Kidney capillary endothelial cell (primary cell): Measurements from ENCODE around the gene NFKBIE.

Experiments used
- DNase-seq: peaks from one replicate; pipeline ENCODE4 v3.0.0-alpha.2; 2018; ENCODE audit warnings: low spot score

NFKBIE gene

GRCh38 chr6:44272999-44273566 lies 7.7 kb upstream of the NFKBIE start:
- DNase-seq: no peak

DNA sequence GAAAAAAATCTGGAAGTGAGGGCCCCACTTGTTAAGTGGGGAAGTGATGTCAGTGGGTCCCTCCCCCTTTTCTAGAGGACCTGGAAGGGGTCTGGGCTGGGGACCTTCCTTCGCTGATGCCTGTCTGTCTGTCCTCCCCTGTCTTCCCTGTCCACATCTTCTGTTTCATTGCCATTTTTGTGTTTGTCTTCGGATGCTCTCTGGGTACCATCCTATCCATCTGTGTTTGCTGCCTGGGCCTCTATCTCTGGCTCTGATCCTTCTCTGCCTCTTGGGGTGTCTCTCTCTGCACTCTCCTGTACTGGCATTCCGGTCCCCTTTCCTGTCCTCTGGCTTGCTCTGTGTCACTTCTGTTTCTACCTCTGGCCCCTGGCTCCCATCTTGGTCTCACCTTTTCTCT lies 7.2 kb upstream of the NFKBIE start:
- no peak for DNase-seq

DNA sequence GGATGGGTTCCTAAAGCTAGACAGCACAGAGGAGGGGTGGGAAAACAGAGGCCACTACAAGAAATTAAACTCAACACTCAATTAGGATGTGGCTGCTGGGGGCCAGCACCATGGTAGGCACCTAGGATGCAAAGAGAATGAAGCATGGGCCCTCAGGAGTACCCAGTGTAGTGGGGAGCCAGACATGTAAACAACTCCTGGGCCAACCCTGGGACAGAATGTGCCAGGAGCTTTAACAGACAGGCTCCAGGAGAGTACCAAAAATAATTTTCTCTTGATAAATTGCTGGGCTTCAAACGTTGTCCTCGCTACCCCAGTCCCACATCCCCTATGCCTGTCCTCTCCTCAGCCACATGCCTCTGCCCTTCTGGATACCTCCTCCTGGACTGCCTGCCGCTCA lies 6.6 kb upstream of the NFKBIE start:
- DNase-seq: no peak

DNA sequence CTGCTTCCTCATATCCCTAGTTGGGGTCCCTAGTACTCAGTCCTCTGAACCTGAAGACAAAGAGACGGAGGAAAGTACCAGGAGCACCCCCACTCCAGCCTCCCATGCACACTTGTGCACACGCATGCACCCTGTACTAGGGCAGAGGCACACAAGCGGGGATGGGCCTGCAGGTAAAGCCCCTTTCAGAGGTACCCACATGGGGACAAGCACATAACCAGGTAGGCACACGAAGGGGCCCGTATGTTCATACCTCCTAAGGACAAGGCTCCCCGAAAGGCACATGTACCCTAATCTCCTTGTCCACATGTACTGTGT lies 6.0 kb upstream of the NFKBIE start:
- no peak for DNase-seq

DNA sequence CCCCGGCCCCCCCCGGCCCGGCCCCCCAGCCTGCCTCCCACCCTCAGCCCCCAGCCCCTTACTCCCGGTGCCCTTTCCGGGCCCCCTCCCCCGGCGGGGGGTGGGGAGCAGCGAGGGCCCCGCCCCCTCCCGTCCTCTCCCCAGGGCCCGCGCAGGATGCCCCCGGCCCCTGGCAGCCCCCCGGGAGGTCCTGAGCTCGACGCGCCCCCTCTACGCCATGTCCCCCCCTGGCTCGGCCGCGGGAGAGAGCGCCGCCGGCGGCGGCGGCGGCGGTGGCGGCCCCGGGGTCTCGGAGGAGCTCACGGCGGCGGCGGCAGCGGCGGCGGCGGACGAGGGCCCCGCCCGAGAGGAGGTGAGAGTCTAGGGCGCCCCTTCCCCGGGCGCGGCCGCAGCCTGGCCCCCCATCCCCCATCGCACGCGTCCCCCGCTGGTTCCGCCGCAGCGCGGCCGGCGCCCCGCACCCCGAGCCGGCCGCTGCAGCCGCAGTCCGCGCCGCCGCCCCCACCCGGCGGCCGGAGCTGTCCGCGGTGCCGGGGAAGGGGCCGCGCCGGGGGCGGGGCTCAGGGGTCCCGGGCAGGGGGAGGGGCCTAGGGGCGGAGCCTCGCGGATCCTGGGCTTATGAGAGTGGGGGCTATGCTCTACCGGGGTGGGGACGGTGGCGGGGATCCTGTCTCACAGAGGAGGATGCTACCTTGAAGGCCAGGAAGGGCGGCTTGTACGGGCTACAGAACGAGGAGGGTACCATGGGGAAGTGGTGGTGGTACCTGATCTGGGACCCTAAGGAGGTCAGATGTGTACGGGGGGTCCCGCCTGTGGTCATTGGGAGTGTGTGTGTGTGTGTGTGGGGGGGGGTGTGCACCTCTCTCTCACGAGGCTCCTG lies 5.4 kb upstream of the NFKBIE start:
- DNase-seq: no peak

DNA sequence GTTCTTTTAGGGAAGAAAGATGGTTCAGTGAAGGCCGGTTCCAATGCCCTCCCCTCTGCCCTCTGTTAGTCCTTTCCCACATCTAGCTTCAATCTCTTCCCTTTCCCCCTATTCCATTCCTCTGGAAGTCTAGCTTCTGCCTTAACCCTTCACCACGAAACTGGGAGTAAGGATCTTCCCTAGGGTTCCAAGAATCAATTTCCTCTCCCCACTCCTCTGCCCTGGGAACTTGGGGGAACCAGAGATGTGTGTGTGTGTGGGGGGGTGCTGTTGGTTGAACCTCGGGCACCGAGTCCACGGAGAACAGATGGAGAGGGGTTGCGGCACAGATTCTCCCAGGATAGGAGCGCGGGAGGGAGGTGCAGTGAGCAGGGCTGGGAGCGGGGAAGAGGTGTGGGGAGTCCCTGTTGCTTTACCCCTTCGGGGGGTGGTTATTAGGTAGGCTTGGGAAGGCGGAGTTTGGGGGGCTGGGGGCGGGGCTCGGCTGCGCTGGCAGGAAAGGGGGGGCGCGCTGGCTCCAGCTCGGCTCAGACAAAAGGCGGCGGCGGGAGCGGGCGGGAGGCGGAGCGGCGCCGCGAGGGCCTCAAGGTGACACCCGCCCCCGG lies 4.7 kb upstream of the NFKBIE start, which contains the start of gene TMEM151B:
TSS of gene TMEM151B (plus strand) at position 530 of the 605 bp plus-strand sequence. CDS start 293 bp downstream, outside the sequence.
- no peak for DNase-seq

DNA sequence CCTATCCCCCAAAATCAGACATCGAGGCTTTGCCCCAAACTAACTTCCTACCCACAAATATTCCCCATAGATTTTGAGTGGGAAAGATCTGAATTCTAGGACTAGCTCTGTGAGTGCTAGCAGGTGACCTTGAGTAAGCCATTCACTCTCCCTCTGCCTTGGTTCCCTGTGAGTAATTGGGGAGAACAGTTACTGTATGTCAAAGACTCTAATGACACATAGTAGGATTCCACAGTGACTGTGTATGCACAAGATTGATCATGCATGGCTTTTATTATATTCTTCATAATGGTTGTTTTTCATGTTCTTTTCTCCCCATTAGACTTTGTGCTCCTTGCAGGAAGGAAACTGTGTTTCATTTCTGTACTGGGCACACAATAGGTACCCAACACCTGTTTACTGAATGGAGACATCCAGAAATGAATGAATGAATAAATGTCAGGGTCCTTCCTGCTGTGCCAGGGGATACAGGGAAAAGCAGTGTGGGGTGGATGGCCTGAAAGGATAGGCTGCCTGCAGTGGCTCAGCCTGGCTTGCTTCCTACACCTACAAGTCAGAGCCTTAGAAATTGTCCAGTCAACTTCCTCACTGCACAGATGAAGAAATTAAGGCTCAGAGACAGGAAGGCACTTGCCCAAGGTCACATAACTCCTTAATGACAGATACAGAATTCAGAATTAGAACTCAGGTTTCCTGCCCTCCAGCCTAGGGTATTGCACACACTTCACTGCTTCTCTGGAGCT lies 4.0 kb upstream of the NFKBIE start:
- peak; percentile 59 for DNase-seq

DNA sequence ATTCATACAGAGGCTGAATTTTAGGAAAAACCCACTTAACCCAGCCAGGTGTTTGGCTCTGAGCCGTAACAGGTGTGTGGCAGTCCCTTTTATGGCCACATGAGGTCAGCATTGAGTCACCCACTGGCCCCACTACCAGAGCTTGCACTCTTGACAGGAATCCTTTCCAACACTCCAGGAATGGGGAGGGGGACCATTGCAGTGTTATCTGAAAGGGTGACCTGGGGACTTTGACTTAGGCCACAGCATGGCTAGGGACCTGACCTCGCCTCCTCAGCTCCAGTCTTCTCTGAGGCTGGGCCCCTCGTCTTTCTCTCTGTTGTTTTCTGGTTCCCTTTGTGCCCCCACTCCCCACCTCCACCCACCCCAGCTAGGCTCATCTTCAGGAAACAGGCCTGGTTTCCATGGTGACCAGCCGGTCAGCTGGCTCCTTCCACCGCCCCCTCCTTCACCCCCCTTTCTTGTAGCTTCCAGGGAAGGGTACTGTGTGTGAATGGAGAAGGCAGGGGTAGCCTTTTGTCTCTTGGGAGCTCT lies 2.8 kb upstream of the NFKBIE start:
- peak; percentile 57 for DNase-seq

- DNase-seq: no peak
These were observed 1.9 kb upstream of the NFKBIE start for GRCh38 chr6:44267252-44267651.

DNA sequence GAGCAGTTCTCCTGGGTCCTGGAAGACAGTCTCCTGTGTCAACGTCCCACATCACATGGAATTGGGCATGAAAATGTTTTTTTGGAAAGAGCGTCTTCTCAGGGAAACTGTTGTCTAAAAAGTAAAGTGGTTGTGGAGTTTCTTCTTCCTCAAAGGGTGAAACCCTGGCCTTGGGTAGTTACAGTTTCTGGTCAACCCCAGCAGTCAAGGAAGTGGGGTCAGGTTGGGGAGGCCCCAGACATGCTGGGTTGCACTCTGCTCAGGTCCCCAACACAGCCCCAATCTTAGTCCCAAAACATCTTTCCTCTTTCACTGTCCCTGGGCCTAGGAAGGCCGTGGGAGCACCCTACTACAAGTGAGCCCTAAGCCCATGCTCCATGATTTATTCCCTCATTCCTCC lies 996 bp upstream of the NFKBIE start:
- DNase-seq: no peak

GRCh38 chr6:44265722-44266233 lies 427 bp upstream of the NFKBIE start:
- DNase-seq: no peak

DNA sequence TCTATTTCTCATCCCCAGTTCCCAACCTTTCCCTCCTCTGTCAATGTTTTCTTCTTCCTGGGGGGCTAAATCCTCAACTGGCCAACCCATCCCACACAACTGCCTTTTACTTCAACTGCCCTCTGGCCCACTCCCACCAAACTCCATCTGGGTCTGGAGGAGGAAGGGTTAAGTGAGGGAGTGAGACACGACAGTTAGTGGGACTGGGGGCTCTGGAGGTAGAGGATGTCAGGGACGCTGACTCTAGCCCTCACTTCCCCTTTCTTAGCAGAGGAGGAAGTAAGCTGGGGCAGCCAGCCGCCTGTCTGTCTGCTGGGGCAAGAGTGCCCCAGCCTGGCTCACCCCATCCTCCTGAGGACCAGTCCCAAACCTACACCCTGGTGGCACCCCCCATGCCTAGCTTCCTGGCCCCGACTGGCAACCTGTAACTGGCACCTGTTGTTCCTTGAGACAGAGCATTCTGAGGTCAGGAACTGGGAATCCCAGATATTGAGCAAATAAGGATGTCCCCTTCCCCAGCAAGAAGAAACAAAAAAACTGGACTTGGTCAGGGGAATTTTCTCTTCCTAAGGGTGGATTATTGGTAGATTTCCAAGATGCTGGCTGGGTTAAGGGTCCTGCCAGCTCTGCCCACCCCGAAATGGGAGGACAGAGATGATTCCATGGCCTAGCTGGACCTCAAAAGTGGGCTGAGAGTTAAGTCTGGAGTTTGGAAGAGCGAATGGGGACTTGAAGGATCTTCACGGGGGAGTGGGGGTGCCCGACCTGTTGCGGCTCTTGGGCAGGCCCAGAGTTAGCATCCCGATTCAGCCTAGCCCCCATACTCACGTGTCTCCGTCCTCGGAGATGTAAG lies 971 bp downstream of the NFKBIE start:
- DNase-seq: no peak

DNA sequence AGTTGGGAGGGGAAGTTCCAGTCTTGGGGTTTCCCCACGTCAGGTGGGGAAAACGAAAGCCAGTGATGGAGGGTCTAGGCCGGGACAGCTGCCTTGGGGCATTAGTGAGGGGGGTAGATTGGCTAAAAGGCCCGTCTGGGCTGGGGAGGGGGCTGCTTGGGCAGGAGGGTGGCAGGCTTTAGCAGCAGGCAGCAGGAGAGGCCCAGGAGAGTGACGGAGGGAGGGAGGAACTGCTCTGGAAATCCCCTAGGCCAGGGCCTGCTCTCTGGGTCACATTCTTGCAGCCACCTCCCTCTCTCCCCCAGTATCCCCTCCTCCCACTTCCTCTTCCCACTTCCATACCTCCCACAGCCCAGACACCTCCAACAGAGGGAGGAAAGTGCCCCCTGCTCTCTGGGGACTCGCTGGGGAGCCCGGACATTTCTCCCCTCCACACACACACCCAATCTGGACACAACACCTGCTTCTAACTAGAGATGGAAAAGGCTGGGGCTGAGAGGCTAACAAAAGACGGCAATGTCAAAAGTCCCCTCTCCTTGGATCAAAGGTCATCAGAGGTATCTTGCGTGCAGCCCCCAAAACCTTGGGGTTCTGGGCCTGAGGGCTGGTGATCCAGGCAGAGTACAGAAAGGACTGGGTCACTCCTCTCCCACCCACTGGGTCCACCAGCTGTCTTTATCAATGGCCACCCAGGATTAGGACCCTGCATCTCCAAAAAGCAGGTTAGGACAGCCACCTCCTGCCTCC lies 1.8 kb downstream of the NFKBIE start:
- DNase-seq: no peak

- no peak for DNase-seq
These were observed 2.6 kb downstream of the NFKBIE start for GRCh38 chr6:44262467-44263353.

DNA sequence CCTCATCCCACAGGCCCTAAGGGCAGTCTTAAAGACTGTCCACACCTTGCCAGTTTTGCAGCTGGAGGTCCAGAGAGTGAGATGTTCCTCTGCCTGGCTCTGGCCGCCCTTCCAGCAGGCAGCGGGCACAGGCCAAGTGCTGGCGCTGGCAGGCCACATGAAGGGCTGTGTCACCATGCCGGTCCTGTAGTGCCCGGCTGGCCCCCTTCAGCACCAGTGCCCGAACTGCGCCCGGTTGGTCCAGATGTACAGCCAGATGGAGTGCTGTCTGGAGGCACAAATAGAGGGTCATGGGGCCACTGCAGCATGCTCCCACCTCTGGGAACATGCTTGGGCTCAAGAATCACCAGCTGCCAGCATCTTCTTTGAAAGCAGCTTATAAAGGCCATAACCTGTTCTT lies 3.8 kb downstream of the NFKBIE start:
- DNase-seq: no peak

GRCh38 chr6:44260451-44261297 lies 4.7 kb downstream of the NFKBIE start:
- no peak for DNase-seq

GRCh38 chr6:44260011-44260410 lies 5.3 kb downstream of the NFKBIE start:
- no peak for DNase-seq

DNA sequence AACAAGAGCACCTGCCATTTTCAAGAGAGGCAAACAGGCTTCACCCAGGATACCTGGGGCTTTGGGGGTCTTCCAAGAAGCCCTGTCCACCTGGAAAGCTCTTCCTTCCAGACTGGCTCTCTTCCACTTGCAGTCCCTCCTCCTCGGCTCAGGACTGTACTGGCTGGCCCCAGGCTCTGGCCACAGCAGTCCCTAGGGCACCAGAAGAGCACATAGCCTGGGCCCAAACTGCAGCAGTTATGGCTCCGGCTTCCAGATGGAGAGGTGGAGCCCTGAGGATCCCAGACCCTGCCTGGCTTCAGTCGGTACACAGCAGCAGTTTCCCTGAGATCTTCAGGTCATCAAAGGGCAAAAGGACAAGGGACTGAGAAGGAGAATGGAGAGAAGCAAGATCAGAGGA lies 6.4 kb downstream of the NFKBIE start:
- no peak for DNase-seq
